ENCODE data around the gene GPR162.
"Not testable (repeated sequence)": the region's sequence is repeated elsewhere in the genome, so short reads cannot be mapped to it uniquely, and the experiment has no call there.

GPR162 gene

DNA sequence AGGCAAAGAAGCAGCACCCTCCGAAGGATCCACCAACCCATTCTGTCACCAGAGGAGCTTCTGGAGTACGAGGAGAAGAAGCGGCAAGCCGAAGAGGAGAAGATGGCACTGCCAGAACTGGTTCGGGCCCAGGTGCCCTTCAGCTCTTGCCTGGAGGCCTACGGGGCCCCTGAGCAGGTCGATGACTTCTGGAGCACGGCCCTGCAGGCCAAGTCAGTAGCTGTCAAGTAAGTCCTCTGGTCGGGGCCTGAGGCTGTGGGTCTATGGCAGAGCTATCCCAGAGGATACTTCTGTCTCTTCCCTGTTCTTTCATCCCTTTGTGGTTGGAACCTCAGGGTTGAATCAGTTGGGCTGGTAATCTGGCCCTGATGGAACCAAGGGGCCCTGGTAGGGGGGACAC lies 39.8 kb downstream of the GPR162 start:
- no peak for DNase-seq

DNA sequence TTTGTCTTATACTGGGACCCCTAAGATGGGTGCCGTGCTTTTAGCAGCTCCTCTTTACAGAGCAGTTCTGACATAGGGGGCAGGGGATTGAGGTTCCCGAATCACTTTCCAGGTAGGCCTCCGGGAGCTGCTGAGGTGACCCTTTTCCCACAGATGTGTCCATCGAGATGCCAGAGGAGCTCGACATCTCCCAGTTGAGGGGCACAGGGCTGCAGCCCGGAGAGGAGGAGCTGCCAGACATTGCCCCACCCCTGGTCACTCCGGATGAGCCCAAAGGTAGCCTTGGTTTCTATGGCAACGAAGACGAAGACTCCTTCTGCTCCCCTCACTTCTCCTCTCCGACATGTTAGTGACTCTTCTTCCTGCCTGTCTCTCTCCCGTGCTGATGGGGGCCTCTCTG lies 41.4 kb downstream of the GPR162 start:
- DNase-seq = no peak

DNA sequence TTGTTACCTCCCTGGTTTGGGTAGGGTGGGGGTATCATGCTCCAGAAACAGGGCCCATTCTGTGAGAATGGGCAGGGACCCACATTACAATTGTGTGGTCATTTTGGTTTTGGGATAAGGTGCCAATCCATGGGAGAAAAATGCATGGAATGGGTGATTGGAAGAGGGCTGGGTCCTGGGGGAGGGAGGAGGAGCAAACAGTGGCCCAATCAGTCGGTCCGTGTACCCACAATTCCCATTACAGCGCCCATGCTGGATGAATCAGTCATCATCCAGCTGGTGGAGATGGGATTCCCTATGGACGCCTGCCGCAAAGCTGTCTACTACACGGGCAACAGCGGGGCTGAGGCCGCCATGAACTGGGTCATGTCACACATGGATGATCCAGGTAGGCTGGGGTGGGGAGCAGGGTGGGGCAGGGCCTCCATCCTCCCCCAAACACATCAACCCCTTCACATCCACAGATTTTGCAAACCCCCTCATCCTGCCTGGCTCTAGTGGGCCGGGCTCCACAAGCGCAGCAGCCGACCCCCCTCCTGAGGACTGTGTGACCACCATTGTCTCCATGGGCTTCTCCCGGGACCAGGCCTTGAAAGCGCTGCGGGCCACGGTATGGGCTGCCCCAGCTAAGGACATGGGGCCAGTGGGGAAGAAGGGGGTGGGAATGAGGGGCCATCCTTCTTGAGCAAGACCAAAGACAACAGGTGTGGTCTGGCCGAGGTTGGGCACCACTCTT lies 42.1 kb downstream of the GPR162 start:
- no peak for DNase-seq

DNA sequence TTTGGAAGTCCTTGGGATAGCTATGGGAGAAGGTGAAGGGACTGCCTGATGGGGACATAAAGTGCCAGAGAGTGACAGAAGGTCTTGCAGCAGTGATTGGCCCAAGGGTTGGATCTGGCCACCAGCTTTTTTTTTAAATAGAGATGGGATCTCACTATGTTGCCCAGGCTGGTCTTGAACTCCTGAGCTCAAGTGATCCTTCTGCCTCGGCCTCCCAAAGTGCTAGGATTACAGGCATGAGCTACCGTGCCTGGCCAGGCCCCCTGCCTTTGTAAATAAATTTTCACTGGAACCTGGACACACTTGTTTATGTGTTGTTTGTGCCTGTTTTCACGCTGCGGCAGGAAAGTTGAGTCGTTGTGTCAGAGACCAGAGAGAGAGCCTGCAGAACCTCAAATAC lies 43.7 kb downstream of the GPR162 start:
- DNase-seq = not testable (repeated sequence)

DNA sequence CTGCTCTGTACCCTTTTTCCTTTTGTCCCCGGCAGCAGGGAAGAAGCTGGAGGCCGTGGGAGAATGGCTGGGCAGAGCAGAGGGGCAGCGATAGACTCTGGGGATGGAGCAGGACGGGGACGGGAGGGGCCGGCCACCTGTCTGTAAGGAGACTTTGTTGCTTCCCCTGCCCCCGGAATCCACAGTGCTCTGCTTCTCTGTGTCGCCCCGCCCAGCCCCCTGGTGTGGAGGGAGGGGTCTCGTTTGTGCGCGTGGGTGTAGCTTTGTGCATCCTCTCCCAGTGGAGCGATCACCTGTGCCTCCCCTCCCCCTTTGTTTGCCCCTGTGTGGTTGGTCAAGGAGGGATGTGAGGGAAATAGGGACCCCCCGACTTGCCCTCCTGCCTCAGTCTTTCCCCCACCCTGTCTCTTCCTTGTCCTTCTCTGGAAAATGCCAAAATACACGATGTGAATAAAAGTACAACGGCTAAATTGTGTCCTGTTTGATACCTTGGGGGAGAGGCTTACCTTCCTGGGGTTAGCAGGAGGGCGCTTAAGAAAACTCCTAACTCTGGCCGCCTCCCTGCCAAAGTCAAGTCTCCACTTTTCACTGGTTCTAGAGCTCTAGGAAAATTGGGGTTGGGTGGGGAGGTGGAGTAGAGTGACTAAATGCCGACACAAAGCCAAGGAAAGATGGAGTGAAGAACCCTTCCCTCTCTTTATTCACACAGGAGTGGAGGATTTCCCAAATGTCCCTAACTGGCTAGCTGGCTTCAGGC lies 44.7 kb downstream of the GPR162 start:
- no peak for DNase-seq

DNA sequence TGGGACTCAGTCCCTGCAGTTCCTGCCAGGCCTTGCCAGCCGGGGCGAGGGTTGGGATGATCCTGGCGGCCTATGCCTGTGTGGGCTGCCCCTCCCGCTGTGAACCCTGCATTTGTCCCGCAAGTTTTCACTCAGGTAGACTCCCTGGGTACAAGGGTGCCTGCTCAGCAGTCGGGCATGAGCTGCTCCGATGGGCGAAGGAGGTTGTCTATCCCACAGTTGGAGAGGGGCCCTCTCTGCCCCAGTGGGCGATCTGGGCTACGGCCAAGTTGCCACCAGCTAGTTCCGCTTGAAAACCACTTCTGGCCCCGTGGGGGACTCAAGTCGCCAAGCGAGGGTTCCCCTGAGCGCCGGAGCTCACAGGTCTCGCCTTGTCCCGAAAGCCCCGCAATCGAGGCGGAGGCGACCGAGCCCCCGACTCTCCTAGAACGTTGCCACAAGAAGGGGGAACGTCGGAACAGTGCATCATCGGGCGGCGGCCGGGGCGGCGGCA lies 45.3 kb downstream of the GPR162 start:
- DNase-seq = no peak

DNA sequence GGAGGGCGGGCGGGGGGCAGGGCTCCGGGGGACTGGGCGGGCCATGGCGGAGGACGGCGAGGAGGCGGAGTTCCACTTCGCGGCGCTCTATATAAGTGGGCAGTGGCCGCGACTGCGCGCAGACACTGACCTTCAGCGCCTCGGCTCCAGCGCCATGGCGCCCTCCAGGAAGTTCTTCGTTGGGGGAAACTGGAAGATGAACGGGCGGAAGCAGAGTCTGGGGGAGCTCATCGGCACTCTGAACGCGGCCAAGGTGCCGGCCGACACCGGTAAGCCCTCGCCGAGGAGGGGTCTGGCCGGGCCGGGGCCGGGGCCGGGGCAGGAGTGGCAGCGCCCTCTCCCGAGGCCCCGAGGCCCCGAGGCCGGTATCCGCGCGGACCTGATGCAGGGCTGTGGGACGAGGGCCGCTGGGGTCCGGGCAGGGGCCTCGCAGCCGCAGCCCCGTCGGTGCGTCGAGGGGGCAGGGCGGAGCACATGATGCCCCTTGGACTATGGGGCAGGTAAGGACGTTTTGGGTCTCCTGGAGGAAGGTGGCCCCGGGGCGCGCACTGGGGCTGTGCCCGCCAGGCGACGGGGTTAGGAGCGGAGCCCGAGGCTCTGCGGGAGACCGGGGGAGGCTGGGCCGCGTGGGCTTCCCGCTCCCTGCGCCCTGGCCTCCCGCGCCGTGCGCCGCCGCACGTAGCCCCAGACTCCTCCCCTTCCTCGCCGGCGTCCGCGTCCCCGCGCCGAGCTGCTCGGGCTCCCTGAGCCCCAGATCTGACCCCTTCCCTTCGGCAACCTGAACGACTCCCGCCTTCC lies 46.0 kb downstream of the GPR162 start, which contains the start of gene TPI1:
TPI1 (plus strand) TSS at position 119 of the 798 bp plus-strand sequence; CDS start at position 155, 36 bp downstream.
- peak; percentile 83 for DNase-seq

DNA sequence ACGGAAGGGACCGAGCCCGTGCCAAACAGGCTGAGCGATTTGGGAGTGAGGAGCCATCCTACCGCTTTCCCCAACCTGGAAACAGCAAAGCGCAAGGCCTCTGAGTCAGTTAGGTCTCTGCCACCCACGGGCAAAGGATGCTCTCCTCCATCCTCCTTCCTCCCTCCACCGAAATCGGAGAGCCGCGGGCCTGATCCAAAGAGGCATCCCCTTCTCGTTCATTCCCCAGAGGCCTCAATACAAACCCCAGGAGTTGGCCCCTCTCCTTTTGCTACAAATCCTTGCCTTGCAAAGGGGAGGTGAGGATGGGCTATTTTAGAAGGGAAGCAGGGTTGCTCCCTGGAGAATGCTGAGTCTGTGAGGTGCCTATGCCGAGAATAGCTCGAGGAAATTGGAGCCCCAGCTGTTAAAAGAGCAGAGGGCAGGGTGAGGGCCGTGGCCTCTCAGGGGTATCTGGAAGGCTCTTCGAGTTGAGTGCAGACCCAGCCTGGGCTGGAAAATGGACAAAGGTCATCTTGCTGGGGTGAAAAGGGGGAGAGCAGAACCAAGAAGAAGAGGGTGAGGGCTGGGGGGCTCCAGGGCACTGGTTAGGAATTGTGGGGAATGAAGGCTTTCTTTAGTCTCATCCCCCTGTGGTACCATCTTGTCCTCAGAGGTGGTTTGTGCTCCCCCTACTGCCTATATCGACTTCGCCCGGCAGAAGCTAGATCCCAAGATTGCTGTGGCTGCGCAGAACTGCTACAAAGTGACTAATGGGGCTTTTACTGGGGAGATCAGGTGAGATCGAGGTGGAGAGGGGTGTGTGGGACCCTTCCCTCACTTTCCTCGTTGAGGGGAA lies 46.8 kb downstream of the GPR162 start:
- no peak for DNase-seq

DNA sequence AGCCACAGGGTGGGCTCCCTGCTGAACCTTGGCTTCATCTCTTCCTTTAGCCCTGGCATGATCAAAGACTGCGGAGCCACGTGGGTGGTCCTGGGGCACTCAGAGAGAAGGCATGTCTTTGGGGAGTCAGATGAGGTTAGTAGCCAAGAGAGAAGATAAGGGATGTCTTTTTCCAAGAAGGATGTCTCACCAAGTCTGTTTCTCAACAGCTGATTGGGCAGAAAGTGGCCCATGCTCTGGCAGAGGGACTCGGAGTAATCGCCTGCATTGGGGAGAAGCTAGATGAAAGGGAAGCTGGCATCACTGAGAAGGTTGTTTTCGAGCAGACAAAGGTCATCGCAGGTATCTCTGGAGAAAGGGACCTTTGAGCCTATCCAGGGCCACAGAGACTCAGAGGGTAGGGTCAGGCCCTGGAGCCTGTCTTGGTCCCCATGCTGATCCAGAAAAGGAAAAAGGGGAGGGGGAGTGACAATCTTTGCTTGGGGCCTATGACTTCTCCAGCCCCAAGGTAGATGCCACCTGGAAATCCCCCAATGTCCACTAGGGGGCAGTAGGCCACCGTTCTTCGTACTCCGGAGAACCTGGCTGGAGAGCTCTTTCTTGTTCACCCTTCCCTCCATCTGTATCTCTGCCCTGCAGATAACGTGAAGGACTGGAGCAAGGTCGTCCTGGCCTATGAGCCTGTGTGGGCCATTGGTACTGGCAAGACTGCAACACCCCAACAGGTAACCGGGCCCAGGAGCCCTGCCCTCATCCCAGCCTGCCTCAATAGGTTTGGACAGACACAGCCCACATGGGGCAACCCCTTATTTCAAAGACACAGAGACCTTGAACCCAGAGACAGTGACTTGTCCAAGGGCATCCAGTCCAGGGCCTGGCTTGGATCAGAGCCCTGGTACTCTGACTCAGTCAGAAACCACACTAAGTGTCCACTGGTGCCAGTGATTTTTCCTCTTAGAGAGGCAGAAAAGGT lies 47.7 kb downstream of the GPR162 start:
- peak; percentile 82 for DNase-seq

DNA sequence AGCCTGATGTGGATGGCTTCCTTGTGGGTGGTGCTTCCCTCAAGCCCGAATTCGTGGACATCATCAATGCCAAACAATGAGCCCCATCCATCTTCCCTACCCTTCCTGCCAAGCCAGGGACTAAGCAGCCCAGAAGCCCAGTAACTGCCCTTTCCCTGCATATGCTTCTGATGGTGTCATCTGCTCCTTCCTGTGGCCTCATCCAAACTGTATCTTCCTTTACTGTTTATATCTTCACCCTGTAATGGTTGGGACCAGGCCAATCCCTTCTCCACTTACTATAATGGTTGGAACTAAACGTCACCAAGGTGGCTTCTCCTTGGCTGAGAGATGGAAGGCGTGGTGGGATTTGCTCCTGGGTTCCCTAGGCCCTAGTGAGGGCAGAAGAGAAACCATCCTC lies 48.7 kb downstream of the GPR162 start:
- DNase-seq = not testable (repeated sequence)

DNA sequence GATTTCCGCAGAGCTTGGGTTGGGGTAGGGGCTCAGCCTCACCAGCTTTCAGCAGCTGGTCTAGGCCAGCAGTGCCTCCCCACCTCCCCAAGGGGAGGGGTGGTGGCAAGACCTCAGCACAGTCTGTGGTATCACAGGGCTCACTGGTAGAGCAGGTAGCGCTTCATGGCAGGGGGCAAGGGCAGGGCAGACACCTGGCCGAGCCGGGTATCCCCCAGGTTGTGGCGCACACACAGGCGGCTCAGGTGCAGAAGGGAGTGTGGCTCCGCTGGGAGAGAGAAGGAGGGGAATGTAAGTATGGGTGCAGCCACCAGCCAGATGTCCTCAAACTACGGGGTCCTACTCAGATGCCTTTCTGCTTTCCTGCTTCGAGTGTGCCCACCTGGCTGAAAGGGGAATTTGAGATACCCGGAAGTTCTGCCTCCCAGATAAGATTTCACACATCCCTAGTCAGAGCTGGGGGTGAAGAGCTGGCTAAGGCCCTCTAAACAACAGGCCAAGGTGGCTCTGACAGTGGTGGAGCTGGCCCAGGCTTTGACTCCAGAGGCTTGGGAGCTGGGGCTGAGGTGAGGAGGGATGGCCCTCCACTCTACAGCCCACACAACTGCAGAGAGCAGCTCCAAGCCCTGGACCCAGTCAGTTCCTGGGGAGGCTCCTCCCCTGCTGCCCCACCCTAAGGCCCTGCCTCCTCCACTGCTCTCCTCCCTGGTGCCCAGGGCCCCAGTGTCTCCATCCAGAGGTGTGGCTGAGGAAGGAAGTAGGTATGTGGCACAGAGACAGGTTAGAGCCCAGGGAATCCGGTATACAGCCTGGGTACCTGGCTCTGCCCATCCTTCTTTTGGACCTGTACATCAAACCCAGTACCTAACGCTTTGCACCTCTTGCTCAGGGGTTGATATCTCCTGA lies 49.7 kb downstream of the GPR162 start:
- peak; percentile 38 for DNase-seq

DNA sequence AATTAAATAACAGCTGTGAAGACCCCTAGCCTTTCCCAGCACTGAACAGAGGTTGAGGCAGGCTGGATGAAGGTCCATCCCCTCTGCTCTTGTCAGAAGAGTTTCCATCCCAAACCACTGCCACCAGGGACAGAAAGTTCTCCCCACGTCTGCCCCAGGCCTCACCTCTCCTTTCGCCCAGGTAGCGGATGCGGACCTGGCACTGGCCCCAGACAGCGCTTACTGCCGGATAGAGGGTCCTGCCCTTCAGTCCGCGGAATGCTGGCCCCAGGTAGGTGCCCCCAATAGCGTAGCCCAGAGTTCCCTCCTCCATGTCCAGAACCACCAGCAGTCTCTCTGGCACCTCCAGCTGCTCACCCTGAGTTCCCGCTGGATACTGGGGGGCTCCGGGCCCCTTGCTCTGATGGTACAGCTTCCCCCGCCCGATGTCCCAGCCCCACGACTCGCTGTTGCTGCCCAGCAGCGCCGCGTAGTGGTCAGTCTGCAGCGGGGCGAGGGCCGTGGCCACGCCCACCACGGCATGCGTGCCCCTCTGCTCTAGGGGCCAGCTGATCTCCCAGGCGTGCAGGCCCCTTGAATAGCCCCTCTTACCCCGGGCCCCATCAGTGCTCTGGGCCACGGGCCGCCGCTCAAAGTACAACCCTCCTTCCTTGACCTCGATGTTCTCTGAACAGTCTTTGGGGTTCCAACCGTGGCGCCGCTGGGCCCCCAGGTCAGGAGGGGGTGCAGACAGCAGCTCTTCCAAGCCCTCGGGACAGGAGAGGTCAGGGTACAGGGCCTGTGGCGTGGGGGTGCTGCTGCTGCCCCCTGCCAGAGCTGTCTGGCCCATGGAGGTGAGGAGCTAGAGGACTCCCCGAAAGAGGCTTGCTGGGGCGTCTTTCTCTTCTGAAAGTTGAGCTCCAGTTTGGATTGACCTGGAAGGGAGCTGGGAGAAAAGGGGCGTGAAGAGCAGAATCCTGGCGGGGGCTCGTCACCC lies 50.7 kb downstream of the GPR162 start:
- peak; percentile 87 for DNase-seq

DNA sequence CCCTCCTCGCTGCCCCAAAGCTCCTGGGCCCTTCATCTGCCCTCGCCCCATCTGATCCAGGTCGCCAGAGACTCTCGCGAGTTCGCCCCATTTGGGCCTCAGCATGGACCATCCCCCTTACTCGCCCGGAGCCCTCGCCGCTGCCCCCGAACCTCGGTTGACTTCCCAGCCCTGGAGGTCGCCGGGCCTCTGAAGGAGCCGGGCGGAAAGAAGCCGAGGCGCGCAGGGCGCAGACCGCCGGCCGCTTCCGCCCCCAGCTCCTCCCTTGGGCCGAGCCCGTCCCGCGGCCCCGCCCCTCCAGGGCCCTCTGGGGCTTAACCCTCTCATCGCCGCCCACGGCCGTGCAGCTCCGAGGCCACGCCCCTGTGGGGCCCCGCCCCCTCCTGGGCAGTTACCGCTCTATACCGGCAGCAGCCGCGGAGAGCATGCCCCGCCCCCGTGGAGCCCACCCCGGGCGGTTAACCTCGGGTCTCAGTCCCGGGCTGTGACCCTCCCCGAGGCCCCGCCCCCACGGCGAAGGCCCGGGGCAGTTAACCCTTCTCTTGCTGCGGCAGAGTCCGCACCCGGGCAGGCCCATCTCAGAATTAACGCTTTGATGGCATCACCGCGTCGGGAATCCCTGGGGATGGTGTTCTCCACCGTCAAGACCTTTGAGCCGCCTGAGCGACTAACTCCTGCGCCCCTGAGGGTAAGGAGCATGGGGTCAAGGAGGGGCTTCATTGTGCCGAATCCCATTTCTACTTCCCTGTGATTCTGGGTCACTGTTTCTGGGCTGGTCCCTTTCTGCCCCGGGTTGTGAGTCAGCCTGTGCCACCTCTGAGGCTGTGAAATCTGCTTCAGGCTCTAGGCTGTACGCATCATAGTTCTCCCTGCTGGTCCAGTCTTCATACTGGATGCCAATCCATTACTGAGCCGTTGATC lies 51.7 kb downstream of the GPR162 start, which contains the start of gene SPSB2:
SPSB2 (minus strand) TSS at position 210 of the 921 bp plus-strand sequence. CDS start 402 bp downstream, outside the sequence.
- DNase-seq = peak; percentile 100

DNA sequence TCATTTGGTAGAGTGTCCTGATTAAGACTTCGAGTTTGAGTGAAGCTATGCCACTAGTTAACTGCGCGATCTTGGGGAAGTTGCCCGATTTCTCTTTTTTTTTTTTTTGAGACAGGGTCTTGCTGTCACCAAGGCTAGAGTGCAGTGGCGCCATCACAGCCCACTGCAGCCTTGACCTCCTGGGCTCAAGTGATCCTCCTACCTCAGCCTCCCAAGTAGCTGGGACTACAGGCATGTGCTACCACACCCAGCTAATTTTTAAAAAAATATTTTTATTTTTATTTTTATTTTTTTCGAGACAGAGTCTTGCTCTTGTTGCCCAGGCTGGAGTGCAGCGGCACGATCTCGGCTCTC lies 52.4 kb downstream of the GPR162 start:
- DNase-seq = not testable (repeated sequence)

Data from activated CD4-positive, CD25-positive, alpha-beta regulatory T cell treated with anti-CD3 and anti-CD28 coated beads, Interleukin-2, amount 50 U/mL, for 72 hours (primary cell).